ENCODE measurements around the gene POLE.

The POLE gene

DNA sequence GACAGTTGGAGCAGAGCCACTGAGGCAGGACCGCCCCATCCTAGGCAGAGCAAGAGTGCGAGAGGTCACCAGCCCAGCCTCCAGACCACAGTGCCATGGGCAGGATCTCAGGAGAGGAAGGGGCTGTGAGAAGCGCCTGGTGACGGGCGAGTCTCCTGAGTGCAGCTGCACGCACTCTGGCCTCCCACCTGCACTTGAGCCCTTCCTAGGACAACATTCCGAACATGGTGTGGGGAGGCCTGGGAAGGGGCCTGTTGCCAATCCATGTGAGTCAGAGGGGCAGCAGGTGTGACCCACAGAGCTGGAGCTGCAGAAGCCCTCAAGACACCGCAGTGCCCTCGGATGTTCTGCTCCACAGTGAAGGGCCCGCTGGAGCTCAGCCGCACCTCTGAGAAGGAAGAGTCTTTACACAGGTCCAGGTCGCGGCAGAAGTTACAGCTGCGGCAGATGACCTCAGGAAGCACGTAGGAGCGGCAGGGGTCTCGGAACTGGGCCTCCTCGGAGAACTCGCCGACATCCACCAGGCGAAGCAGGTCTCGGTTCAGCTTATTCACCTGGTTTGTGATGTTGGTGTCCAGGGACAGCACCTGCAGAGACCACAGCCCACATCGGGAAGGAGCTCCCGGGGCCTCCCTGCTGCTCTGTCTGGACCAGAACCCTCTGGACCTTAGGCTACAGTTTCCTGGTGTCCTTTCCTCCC is 61.3 kb downstream of the POLE start:
- Histone ChIP-seq H3K4me3 (ENCODE audit: low read length) (no peak overlapping the region), H3K4me1 (ENCODE audit: control insufficient read depth, insufficient read depth, low read length) (peaks cover 7% of the 10 kb centered on the region), H3K9me3 (ENCODE audit: control insufficient read depth, low read length) (no peaks in the 10 kb centered on the region), H3K36me3 (ENCODE audit: control insufficient read depth, insufficient read depth, low read length) (no peaks in the 10 kb centered on the region), H3K9ac (ENCODE audit: low read length) (no peak overlapping the region), H3K27me3 (ENCODE audit: control insufficient read depth, insufficient read depth, low read length) (peaks cover 2% of the 10 kb centered on the region)

DNA sequence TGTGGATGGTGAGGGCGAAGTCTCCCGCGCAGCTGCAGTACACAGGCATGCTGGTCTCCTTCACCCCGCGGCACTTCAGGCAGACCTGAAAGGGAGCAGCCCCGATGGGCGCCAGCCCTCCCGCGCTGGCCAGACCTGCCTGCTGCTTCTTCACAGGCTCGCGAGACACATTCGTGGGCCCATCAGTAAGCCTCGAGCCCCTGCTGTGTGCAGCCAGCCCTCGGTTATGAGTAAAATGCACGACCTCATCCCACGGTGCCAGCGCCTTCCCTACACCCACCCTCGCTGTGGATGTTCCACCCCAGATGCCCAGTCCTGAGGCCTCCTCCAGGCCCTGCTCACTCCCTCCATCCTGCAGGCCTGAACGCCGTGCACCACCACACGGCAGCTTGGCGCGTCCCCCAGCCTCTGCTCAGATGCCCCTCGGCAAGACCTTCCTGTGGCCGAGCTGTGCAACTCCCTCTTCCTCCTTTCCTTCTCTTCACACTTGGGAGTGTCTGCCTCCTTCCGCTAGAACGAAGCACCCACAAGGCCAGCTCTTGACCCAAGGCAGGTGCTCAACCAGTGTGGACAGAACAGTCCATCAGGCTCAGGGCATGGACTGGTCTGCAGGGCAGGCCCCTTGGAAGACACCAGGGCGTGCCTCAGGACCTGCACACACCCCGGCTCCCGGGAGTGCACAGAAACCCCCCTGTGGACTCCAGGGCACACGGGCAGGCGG is 62.1 kb downstream of the POLE start:
- Histone ChIP-seq H3K4me1 (ENCODE audit: control insufficient read depth, insufficient read depth, low read length) (peaks cover 7% of the 10 kb centered on the region), H3K36me3 (ENCODE audit: control insufficient read depth, insufficient read depth, low read length) (no peaks in the 10 kb centered on the region), H3K9ac (ENCODE audit: low read length) (no peak overlapping the region), H3K9me3 (ENCODE audit: control insufficient read depth, low read length) (no peaks in the 10 kb centered on the region), H3K27me3 (ENCODE audit: control insufficient read depth, insufficient read depth, low read length) (peaks cover 10% of the 10 kb centered on the region), H3K4me3 (ENCODE audit: low read length) (no peak overlapping the region)

DNA sequence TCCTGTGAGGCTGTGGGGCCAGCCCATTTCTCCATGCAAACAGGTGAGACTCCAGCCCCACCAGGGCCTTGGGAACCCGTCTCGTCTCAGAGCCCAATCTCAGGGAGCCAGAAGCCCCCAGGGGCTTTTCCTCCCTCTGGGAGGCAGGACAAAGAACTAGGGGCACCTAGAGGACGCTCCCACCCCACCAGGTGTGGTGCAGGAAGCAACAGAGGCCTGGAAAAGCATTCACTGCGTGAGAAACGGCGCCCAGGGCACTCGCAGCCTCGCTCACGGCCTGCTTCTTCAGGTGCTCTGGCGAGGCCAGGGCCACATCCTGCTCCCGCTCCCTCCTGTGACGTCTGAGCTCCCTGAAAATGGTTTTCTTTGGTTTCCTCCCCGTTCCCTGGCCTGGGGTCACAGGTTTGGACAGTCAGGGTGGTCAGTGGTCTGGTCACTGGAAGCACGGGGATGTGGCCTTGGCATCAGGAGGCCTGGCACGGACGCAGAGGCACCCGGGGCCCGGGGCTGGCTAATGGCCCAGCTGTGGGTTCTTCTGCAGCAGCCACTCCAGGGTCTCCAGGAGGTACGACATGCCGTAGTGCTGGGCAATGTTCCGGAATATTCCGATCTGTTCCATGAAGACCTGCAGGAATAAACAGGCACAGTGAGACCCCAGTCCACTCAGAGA is 62.8 kb downstream of the POLE start:
- Histone ChIP-seq H3K27me3 (ENCODE audit: control insufficient read depth, insufficient read depth, low read length) (peaks cover 14% of the 10 kb centered on the region), H3K36me3 (ENCODE audit: control insufficient read depth, insufficient read depth, low read length) (no peaks in the 10 kb centered on the region), H3K4me1 (ENCODE audit: control insufficient read depth, insufficient read depth, low read length) (peaks cover 7% of the 10 kb centered on the region), H3K9me3 (ENCODE audit: control insufficient read depth, low read length) (no peaks in the 10 kb centered on the region), H3K4me3 (ENCODE audit: low read length) (no peak overlapping the region), H3K9ac (ENCODE audit: low read length) (no peak overlapping the region)

DNA sequence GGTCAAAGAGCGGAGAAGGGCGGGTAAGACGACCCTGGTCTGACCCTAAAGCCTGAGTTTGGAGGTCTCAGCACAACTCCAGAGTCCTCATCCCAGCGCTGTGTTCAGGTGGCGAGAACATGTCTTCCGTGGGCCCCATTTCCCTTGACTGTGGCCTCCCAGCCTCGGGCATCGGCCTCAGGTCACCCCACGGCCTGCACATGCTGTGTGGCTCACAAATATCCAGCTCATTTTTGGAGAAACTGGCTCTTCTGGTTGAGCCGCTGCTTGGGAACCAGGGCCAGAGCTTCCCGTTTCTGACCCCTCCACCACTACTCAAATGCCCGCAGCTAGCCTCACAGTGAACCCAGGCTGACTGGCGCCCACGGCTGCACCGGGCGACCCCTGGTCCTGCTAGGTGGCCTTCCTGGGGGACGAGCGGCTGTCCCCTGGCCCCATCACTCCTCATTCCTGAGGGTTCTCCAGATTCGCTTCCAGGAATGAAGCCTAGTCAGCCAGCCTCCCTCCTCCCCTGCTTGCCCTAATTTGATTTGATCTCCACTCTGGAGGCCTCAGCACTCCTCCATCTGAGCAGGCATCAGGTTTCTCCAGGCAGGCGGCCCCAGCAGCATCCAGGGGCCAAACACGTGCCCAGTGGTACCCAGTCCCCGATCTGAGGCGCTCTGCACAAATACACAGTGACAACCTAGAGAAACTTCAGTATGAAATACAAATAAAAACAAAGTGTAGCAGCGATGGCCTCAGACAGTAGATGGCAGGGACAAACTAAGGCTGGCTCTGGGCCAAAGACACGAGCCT is 63.9 kb downstream of the POLE start:
- Histone ChIP-seq H3K4me3 (ENCODE audit: low read length) (no peak overlapping the region), H3K27me3 (ENCODE audit: control insufficient read depth, insufficient read depth, low read length) (peaks cover 18% of the 10 kb centered on the region), H3K9ac (ENCODE audit: low read length) (no peak overlapping the region), H3K9me3 (ENCODE audit: control insufficient read depth, low read length) (no peaks in the 10 kb centered on the region), H3K36me3 (ENCODE audit: control insufficient read depth, insufficient read depth, low read length) (no peaks in the 10 kb centered on the region), H3K4me1 (ENCODE audit: control insufficient read depth, insufficient read depth, low read length) (peaks cover 8% of the 10 kb centered on the region)

DNA sequence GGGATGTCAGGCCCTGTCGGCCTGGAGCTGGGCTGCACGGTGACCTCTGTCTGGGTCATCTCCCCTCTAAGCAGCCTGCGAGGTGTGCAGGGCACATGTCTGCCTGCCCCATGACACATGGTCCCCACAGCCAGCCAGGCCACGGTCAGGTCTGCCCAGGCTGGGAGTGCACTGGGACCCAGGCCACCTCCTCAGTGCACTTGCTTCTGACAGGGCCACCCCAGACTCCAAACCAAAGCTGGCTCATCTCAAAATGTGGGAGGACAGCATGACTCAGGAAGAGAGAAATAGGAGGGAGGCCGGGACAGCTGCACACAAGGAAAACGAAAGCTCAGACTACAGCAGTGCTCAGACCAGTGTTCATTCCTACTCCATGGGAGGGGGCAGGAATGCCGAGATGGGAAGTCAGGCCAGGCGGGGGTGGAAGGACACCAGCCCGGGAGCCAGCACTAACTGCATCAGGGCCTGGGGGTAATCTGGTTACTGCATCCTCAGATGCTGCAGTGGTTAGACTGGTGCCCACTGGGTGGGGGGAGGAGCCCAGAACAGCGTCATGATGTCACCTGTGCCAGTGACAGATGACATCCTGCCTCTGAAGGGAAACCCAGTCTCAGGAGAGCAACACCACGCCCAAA is 64.6 kb downstream of the POLE start:
- no peak overlapping the region for H3K9ac ChIP-seq (ENCODE audit: low read length)
- peaks cover 25% of the 10 kb centered on the region for H3K27me3 ChIP-seq (ENCODE audit: control insufficient read depth, insufficient read depth, low read length)
- H3K4me1 ChIP-seq (ENCODE audit: control insufficient read depth, insufficient read depth, low read length), result peaks cover 10% of the 10 kb centered on the region
- H3K36me3 ChIP-seq (ENCODE audit: control insufficient read depth, insufficient read depth, low read length), result no peaks in the 10 kb centered on the region
- H3K4me3 ChIP-seq (ENCODE audit: low read length), result no peak overlapping the region
- no peaks in the 10 kb centered on the region for H3K9me3 ChIP-seq (ENCODE audit: control insufficient read depth, low read length)

- no peaks in the 10 kb centered on the region for H3K36me3 ChIP-seq (ENCODE audit: control insufficient read depth, insufficient read depth, low read length)
- H3K27me3 ChIP-seq (ENCODE audit: control insufficient read depth, insufficient read depth, low read length), result peaks cover 32% of the 10 kb centered on the region
- peaks cover 10% of the 10 kb centered on the region for H3K4me1 ChIP-seq (ENCODE audit: control insufficient read depth, insufficient read depth, low read length)
- H3K4me3 ChIP-seq (ENCODE audit: low read length), result no peak overlapping the region
- no peak overlapping the region for H3K9ac ChIP-seq (ENCODE audit: low read length)
- H3K9me3 ChIP-seq (ENCODE audit: control insufficient read depth, low read length), result no peaks in the 10 kb centered on the region
Observed at GRCh38 chr12:132621657-132622435, 65.3 kb downstream of the POLE start.

GRCh38 chr12:132620899-132621656 is 66.1 kb downstream of the POLE start:
- Histone ChIP-seq H3K9ac (ENCODE audit: low read length) (no peak overlapping the region), H3K4me3 (ENCODE audit: low read length) (no peak overlapping the region), H3K9me3 (ENCODE audit: control insufficient read depth, low read length) (no peaks in the 10 kb centered on the region), H3K4me1 (ENCODE audit: control insufficient read depth, insufficient read depth, low read length) (peaks cover 10% of the 10 kb centered on the region), H3K27me3 (ENCODE audit: control insufficient read depth, insufficient read depth, low read length) (peaks cover 38% of the 10 kb centered on the region), H3K36me3 (ENCODE audit: control insufficient read depth, insufficient read depth, low read length) (no peaks in the 10 kb centered on the region)

GRCh38 chr12:132620113-132620898 is 66.8 kb downstream of the POLE start:
- peaks cover 10% of the 10 kb centered on the region for H3K4me1 ChIP-seq (ENCODE audit: control insufficient read depth, insufficient read depth, low read length)
- no peaks in the 10 kb centered on the region for H3K36me3 ChIP-seq (ENCODE audit: control insufficient read depth, insufficient read depth, low read length)
- H3K4me3 ChIP-seq (ENCODE audit: low read length), result no peak overlapping the region
- H3K9ac ChIP-seq (ENCODE audit: low read length), result no peak overlapping the region
- H3K27me3 ChIP-seq (ENCODE audit: control insufficient read depth, insufficient read depth, low read length), result peaks cover 46% of the 10 kb centered on the region
- H3K9me3 ChIP-seq (ENCODE audit: control insufficient read depth, low read length), result no peaks in the 10 kb centered on the region

- no peak overlapping the region for H3K9ac ChIP-seq (ENCODE audit: low read length)
- H3K9me3 ChIP-seq (ENCODE audit: control insufficient read depth, low read length), result no peaks in the 10 kb centered on the region
- no peaks in the 10 kb centered on the region for H3K36me3 ChIP-seq (ENCODE audit: control insufficient read depth, insufficient read depth, low read length)
- H3K4me3 ChIP-seq (ENCODE audit: low read length), result no peak overlapping the region
- peaks cover 10% of the 10 kb centered on the region for H3K4me1 ChIP-seq (ENCODE audit: control insufficient read depth, insufficient read depth, low read length)
- H3K27me3 ChIP-seq (ENCODE audit: control insufficient read depth, insufficient read depth, low read length), result peaks cover 51% of the 10 kb centered on the region
Observed at GRCh38 chr12:132619386-132620112, 67.6 kb downstream of the POLE start.

DNA sequence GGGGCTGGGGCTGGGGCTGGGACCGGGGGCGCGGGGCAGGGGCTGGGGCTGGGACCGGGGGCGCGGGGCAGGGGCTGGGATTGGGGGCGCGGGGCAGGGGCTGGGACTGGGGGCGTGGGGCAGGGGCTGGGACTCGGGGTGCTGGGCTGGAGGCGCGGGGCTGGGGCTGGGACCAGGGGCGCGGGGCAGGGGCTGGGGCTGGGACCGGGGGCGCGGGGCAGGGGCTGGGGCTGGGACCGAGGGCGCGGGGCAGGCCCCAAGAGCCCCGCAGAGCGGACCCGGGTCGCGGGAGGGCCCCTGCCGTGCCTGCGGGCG is 68.1 kb downstream of the POLE start:
- no peak overlapping the region for H3K9ac ChIP-seq (ENCODE audit: low read length)
- H3K9me3 ChIP-seq (ENCODE audit: control insufficient read depth, low read length), result no peaks in the 10 kb centered on the region
- H3K4me1 ChIP-seq (ENCODE audit: control insufficient read depth, insufficient read depth, low read length), result peaks cover 10% of the 10 kb centered on the region
- H3K27me3 ChIP-seq (ENCODE audit: control insufficient read depth, insufficient read depth, low read length), result peaks cover 51% of the 10 kb centered on the region
- H3K4me3 ChIP-seq (ENCODE audit: low read length), result no peak overlapping the region
- H3K36me3 ChIP-seq (ENCODE audit: control insufficient read depth, insufficient read depth, low read length), result no peaks in the 10 kb centered on the region
